Skin epidermis (tissue), 12 donors: ENCODE results near the gene PPP1R3G.
"Not testable (repeated sequence)": the region's sequence is repeated elsewhere in the genome, so short reads cannot be mapped to it uniquely, and the experiment has no call there.

Source experiments
- H3K27ac ChIP-seq, 21 experiments: fragments of 200-600 bp; sonication (generic) in 11 of 21; one replicate each; pipeline ENCODE4 v1.5.0; 2020; ENCODE audit warnings: mild to moderate bottlenecking in 3 of 21, inconsistent platforms in 2 of 21, moderate library complexity in 2 of 21
- H3K4me3 ChIP-seq, 7 experiments: fragments of 200-600 bp; sonication (generic) in 2 of 7; one replicate each; pipeline ENCODE4 v1.5.0; 2020; ENCODE audit warnings: inconsistent platforms in 2 of 7, mild to moderate bottlenecking in 2 of 7, moderate library complexity in 1 of 7

The PPP1R3G gene

DNA sequence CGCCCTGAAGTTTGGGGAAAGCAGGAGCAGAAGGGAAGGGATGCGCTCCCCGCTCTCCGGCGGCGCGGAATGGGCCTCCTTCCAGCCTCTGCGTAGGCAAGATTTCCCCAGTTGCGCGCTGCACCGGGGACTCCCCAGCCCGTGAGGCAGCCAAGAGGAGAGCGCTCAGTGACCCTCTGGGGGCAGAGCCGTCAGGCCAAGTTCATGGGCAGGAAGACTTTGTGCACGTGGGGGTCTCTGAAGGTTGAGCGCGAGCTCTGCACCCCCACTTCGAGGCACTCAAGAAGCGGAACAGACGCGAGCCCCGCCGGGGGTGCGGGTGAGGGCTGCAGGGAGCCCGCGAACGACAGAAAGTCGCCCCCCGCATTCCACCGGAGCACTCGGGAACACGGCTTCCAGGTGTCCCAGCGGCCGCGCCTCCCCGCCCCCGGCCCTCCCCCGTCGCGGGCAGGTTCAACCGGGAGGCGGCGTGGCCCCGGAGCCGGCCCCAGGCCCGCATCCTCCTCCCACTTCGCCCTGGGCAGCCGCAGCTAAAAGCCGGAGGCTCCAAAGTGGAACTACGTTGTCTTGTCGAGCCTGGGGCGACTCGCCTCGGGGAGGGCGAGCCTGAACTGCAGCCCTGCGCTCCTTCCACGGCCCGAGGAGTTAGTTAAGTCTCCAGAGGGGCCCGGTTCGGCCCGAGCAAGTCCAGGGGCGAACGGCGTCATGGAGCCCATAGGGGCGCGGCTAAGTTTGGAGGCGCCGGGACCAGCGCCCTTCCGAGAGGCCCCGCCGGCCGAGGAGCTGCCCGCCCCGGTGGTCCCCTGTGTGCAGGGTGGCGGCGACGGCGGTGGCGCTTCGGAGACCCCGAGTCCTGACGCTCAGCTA is at the start of gene PPP1R3G:
Gene PPP1R3G, plus strand, starts transcription at position 561 of the 867 bp plus-strand sequence. Its CDS starts 145 bp downstream, at position 706.
- Histone ChIP-seq H3K4me3 (peak within 1 kb of the TSS; percentile 43 to 49 (median 46)), H3K27ac (peak within 1 kb of the TSS in 20 of 21 experiments; percentile 22 to 90 (median 70))

DNA sequence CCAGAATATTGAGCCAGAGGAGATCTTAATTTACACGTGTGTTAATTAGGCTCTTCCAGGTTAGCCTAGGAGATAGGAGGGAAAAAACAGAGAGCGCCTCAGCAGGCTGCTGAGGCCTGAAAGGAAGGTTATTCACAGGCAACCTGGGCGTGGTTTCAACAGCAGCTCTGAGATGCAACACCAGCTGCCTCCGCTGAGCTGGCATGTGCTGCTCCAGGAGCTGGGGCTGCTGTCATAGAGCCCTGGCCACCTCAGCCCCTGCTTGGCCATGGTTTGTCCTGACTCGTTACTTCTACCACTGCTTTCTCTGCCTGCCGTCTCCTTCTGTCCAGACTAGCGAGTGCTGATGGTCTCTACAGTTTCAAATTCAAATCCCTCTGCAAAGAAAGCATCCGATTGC is 48.9 kb upstream of the PPP1R3G start:
- Histone ChIP-seq H3K27ac (no peak overlapping the region), H3K4me3 (no peak overlapping the region)

GRCh38 chr6:5041955-5042354 is 43.2 kb upstream of the PPP1R3G start:
- no peak overlapping the region for H3K4me3 ChIP-seq
- H3K27ac ChIP-seq, result no peak overlapping the region

GRCh38 chr6:5042436-5042835 is 42.7 kb upstream of the PPP1R3G start:
- Histone ChIP-seq H3K4me3 (no peak overlapping the region), H3K27ac (no peak overlapping the region)

GRCh38 chr6:5044866-5045265 is 40.3 kb upstream of the PPP1R3G start:
- Histone ChIP-seq H3K27ac (no peak overlapping the region), H3K4me3 (no peak overlapping the region)

DNA sequence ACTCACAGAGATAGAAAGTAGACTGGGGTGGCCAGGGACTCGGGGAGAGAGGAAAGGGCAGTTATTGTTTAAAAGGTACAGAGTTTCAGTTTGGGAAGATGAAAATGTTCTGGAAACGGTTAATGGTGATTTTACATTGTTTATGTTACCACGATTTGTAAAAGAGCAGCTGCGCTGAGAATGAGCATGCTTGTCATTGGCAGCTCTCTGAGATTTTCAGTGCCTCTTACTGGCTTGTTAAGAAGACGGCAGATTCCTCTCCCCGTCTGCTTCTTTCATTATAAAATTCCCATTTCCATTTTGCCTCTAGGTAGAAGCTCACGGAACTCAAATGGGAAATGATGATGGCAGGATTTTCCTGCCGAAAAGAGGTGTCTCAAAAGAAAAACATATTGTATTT is 39.7 kb upstream of the PPP1R3G start:
- H3K4me3 ChIP-seq, result no peak overlapping the region
- H3K27ac ChIP-seq, result no peak overlapping the region

DNA sequence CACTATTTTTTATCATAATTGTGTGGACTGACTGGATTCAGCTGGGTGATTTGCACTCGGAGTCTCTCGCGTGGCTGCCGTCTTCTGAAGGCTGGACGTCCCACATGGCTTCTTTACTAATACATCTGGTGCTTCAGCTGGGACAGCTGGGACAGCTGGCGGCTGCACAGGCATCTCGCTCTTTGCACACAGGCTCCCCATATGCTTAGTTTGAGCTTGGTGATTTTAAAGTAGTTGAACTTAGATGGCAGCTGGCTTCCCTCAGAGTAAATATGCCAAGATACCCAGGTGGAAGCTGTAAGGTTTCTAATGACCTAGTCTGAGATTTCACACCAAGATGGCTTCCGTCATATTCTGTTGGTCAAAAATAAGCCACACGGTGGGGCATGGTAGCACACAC is 38.7 kb upstream of the PPP1R3G start:
- H3K27ac ChIP-seq, result no peak overlapping the region

GRCh38 chr6:5050009-5050408 is 35.1 kb upstream of the PPP1R3G start:
- H3K27ac ChIP-seq, result no peak overlapping the region
- H3K4me3 ChIP-seq, result no peak overlapping the region

More for the DNA sequence above, 38.7 kb upstream of the PPP1R3G start:
- H3K4me3 ChIP-seq, result no peak overlapping the region

DNA sequence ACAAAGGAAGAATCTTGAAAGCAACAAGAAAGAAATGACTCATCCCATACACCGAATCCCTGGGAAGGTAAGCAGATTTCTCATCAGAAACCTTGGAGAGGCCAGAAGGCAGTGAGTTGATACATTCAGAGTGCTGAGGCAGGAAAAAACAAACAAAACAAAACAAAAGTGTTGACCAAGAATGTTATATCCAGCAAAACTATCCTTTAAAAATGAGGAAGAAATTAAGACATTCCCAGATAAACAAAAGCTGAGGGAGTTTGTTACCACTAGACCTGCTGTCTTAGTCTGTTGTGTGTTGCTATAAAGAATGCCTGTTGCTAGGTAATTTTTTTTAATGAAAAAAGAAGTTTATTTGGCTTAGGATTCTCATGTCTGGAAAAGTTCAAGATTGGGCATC is 33.7 kb upstream of the PPP1R3G start:
- H3K4me3 ChIP-seq, result no peak overlapping the region

GRCh38 chr6:5053038-5053437 is 32.1 kb upstream of the PPP1R3G start:
- H3K27ac ChIP-seq, result peak overlapping the region in 3 of 21 experiments; percentile 14 to 44 (median 43)
- H3K4me3 ChIP-seq, result no peak overlapping the region

More for the DNA sequence above, 33.7 kb upstream of the PPP1R3G start:
- H3K27ac ChIP-seq, result no peak overlapping the region

DNA sequence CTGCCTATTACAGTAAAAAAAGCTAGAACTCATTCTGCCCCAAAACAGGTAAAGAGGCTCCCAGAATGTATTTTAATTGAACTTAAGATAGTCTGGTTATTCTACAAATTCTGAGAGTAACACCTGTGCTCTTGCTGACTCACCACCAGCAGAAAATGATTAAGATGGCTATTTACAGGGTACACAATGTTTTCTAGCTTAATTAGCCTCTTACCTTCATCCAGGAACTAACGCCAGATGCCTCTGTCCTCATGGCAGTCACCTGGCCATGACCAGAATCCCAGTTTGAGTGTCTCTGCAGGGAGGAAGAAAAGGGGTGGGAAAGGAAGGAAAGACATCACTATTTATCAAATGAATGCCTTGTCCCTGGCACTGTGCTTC is 31.3 kb upstream of the PPP1R3G start:
- Histone ChIP-seq H3K27ac (peak overlapping the region in 3 of 21 experiments; percentile 14 to 45 (median 44)), H3K4me3 (no peak overlapping the region)

DNA sequence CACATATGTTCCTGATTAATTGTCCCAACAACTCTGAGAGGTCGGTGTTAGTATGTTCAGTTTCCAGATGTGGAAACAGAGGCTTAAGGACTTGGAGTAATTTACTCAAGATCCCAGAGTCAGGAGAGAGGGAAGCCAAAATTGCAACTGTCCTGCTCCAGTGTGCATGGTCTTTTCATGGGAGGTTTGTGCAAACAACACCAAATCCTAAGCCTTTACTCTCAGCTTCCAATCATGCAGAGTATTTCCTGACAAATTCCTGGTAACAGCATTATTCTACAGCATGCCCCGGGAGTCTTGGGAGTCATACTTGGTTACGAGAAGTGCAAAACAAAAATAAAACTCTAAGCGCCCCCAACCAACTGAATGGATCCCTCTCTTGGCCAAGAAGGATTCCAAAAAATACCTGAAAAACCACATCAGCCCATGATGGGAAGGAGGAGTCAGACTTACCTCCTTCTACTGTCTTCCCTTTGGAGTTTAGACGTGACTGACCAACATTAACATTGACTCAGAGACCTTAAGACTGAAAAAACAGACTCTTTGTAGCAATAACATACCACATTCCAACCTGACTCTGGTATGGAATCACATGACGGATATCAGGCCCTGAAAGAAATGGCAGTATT is 30.8 kb upstream of the PPP1R3G start:
- Histone ChIP-seq H3K27ac (peak overlapping the region in 4 of 21 experiments; percentile 44 to 59 (median 47)), H3K4me3 (no peak overlapping the region)

- H3K27ac ChIP-seq, result peak overlapping the region in 2 of 21 experiments; percentile 44 to 49
- H3K4me3 ChIP-seq, result no peak overlapping the region
Observed at GRCh38 chr6:5055118-5055517, 30.0 kb upstream of the PPP1R3G start.

GRCh38 chr6:5058254-5058653 is 26.9 kb upstream of the PPP1R3G start:
- Histone ChIP-seq H3K27ac (no peak overlapping the region), H3K4me3 (no peak overlapping the region)

DNA sequence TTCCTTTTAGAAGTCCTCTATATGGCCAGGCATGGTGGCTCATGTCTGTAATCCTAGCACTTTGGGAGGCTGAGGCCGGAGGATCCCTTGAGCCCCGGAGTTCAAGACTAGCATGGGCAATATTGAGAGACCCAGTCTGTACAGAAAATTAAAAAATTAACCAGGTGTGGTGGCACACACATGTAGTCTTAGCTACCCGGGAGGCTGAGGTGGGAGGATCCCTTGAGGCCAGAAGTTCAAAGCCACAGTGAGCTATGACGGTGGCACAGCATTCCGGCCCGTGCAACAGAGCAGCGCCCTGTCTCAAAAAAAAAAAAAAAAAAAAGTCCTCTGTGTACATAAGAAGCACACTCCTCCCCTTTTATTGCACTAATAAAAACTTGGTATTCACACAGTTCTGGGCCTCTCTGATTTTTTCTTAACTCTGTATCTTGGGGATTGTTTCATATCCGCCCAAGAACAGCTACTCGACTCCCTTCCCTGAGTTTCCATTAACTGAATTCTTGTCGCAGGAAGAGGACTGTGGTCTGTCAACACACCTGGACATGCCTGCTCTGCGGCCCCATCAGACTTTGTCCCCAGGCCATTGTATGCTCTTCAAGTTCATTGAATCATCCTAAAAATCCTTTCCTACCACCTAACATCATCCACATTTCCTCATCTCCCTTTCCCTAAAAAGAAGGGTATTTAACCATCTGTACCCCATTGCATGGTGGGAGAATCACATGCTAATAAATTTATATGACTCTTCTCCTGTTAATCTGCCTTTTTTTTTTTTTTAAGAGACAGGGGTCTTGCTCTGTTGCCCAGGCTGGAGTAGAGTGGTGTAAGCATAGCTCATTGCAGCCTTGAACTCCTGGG is 25.9 kb upstream of the PPP1R3G start:
- Histone ChIP-seq H3K4me3 (no peak overlapping the region), H3K27ac (no peak overlapping the region)

GRCh38 chr6:5060439-5060838 is 24.7 kb upstream of the PPP1R3G start:
- H3K27ac ChIP-seq, H3K4me3 ChIP-seq: not testable (repeated sequence)

DNA sequence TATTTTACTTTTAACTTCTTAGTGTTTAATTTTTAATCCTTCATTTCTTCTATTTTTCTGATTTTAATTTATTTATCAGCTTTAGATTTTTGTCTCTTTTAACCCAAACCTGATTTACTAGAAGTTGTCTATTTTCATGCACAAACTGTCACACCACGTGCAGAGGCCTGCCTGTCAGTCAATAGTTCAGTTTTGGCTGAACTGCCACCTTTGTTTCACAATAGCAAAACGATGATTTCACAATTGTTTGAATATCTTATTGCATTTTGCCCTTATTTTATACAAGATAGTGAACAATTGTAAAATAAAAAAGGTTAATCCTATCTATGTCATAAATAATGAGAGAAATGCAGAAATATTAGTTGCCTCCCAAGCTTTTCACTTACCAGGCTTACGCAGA is 24.0 kb upstream of the PPP1R3G start:
- no peak overlapping the region for H3K4me3 ChIP-seq
- no peak overlapping the region for H3K27ac ChIP-seq

DNA sequence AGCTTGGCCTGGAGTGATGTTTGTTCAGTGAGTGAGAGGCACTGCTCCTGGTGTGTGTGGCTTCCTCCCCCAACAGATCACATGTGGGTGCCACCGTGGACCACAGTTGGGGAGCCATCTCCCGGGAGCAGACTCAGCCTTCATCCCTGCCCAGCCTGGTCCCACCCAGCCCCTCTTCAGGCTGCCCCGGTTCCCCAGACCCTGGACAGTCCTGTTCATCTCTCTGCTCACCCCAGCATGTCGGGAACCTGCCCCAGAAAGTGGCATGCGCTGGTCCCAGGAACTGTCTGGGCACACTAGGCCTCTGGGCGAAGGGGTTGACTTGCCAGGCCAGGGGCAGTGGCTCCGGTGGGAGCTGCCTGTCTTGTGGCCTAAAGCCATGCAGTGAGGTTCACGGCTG is 21.5 kb upstream of the PPP1R3G start:
- H3K27ac ChIP-seq, result no peak overlapping the region

DNA sequence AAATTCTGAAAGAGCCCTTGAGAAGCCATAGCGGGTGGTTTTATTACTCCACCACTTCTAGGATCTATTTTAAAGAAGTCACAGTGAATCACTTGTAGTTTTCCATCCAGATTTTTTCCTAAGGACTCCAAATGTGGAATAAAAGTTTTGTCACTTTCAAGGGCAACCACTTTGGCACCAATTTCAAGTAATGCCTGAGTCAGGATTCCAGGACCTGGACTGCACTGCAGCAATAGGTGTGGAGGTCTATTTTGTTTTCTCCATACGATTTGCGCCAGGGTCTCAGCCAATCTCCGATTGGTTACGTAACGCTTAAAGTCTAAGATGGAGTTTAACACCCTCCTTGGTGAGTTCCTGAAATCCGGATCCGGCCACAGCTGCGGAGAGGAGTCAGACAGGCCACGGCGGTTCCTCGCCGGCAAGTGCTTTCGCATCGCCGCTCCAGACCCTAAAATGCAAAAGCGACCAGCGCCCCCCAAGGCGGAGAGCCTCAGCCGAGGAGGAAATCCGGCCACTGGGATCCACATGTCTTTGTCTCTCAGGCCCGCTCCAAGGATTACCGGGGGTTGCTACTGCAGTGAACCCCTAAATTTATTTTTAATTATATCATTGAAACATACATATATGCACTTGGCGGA is 18.6 kb upstream of the PPP1R3G start:
- Histone ChIP-seq H3K27ac (no peak overlapping the region), H3K4me3 (no peak overlapping the region)

More for the DNA sequence above, 21.5 kb upstream of the PPP1R3G start:
- H3K4me3 ChIP-seq, result no peak overlapping the region

GRCh38 chr6:5067305-5067704 is 17.8 kb upstream of the PPP1R3G start:
- H3K27ac ChIP-seq, result no peak overlapping the region
- no peak overlapping the region for H3K4me3 ChIP-seq
